Measurements from ENCODE around the gene IKBKE.
"Not testable (repeated sequence)": the region's sequence is repeated elsewhere in the genome, so short reads cannot be mapped to it uniquely, and the experiment has no call there.

Gene IKBKE

DNA sequence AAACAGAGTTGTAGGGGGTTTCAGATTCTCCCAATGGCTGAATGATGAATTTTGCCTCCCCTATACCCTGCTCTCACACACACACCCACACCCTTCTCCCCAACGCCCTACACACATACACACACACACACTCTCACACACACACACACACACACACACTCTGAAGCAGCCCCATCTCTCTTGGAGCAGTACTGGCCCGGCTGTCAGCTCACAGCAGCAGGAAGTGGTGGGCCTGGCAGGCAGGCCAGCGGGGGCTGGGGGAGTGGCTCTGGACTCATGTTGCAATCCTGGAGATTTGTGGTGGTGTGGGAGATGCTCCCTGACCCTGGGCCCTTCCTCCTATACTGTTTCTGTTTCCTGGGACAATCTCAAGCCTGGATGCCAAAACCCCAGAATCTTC lies 2.2 kb downstream of the IKBKE start:
- TF ChIP-seq GATA1 (IDR thresholded peaks at IDR 0.05; ENCODE audit: low read depth, low read length), result no peak
- no peak for TF ChIP-seq POLR2A (IDR thresholded peaks at IDR 0.05; ENCODE audit: low read length)
- DNase-seq, result no peak

DNA sequence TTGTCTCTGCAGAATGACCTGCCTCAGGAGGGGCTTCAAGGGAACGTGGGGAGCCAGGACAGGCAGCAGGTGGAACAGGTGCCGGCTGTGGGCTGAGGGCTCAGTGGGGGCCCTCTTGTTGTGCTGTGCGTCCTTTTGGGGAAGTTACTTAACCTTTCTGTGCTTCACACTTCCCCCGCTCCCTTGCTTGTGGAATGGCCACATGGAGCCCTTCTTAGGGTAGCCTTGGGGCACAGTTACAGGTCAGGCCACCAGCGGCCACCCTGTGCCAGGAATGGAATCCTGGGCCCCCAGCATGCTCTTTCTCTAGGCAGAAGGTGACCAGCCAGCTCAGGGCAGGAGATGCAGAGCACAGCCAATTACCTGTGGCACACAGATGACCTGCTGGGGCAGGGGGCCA lies 2.6 kb downstream of the IKBKE start:
- TF ChIP-seq GATA1 (IDR thresholded peaks at IDR 0.05; ENCODE audit: low read depth, low read length) (no peak), POLR2A (IDR thresholded peaks at IDR 0.05; ENCODE audit: low read length) (no peak)
- DNase-seq, result no peak

DNA sequence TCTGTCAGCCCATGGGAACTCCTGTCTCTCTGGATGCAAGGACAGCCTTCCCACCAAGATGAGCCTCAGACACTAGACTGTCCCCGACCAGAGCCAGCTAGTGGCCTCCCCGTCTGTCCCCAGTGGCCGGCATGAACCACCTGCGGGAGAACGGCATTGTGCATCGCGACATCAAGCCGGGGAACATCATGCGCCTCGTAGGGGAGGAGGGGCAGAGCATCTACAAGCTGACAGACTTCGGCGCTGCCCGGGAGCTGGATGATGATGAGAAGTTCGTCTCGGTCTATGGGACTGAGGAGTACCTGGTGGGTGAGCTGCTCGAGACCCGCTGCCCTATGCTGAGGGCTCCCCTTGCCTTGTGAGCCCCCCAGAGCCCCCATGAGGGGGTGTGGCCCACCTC lies 5.8 kb downstream of the IKBKE start:
- TF ChIP-seq GATA1 (IDR thresholded peaks at IDR 0.05; ENCODE audit: low read depth, low read length) (no peak), POLR2A (IDR thresholded peaks at IDR 0.05; ENCODE audit: low read length) (no peak)
- no peak for DNase-seq

DNA sequence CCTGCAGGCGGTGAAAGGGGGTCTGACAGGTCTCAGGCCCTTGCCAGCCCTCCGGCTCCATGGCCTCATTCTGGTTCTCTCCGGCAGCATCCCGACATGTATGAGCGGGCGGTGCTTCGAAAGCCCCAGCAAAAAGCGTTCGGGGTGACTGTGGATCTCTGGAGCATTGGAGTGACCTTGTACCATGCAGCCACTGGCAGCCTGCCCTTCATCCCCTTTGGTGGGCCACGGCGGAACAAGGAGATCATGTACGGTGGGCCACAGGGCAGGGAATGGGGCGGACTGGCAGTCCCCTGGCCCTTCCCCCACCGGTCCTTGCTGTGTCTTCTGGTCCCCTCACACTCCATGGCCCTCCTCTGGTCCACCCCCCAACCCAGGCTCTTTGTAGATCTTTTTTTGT lies 6.3 kb downstream of the IKBKE start:
- no peak for DNase-seq
- no peak for TF ChIP-seq POLR2A (IDR thresholded peaks at IDR 0.05; ENCODE audit: low read length)
- no peak for TF ChIP-seq GATA1 (IDR thresholded peaks at IDR 0.05; ENCODE audit: low read depth, low read length)

DNA sequence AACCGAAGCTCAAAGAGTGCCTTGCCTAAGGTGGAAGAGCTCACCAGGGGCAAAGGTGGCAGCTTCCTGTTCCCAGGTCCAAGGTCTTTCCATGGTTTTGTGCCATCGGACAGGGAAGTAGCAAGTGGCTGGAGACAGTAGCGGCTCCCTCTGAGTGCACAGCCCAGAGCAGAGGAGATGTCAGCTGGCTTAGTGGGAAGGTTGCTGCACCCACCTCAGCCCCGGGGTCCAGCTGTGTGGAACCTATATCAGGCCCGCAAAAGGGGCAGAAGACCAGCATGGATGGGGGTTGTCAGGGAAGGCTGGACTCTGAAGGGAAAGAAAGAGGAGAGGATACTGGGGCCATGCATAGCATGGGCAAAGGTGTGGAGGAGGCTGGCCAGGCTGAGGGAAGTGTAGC lies 6.8 kb downstream of the IKBKE start:
- DNase-seq, result no peak
- TF ChIP-seq GATA1 (IDR thresholded peaks at IDR 0.05; ENCODE audit: low read depth, low read length) (no peak), POLR2A (IDR thresholded peaks at IDR 0.05; ENCODE audit: low read length) (no peak)

DNA sequence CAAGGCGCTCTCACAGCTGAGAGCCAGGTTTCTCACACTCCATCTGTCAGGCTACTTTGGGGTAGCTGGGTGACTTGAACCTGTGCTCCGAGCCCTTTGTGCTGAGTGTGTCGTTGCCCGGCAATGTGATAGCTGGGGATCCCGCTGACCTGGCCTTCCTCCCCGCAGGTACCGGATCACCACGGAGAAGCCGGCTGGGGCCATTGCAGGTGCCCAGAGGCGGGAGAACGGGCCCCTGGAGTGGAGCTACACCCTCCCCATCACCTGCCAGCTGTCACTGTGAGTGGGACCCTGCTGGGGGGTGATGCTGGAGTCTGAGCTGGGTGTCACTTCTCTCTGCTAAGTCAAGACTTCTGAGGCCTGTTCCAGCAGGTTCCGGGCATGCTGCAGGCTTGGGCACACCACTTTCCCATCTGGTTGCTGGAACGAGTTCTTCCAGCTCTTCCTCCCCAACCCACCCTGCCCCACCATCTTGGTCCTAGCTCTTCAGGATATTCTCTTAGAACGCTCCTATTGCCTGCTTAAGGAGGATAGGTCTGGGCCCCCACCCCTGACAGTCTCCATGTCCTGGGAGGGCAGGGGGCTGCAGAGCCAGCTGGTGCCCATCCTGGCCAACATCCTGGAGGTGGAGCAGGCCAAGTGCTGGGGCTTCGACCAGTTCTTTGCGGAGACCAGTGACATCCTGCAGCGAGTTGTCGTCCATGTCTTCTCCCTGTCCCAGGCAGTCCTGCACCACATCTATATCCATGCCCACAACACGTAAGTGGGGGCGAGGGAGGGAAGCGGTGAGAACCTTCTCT lies 7.5 kb downstream of the IKBKE start:
- TF ChIP-seq GATA1 (IDR thresholded peaks at IDR 0.05; ENCODE audit: low read depth, low read length) (no peak), POLR2A (IDR thresholded peaks at IDR 0.05; ENCODE audit: low read length) (no peak)
- no peak for DNase-seq

DNA sequence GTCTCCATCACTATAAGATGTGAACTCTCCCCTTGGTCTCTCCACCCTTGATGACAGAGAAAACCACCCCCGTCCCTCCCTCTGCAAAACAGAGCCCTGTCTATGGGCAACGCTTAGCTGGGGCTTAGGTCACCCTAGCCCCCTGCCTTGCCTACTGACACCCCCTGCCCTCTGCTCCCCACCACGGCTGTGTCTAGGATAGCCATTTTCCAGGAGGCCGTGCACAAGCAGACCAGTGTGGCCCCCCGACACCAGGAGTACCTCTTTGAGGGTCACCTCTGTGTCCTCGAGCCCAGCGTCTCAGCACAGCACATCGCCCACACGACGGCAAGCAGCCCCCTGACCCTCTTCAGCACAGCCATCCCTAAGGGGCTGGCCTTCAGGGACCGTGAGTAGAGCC lies 8.5 kb downstream of the IKBKE start:
- TF ChIP-seq GATA1 (IDR thresholded peaks at IDR 0.05; ENCODE audit: low read depth, low read length), result no peak
- no peak for TF ChIP-seq POLR2A (IDR thresholded peaks at IDR 0.05; ENCODE audit: low read length)
- DNase-seq, result no peak

DNA sequence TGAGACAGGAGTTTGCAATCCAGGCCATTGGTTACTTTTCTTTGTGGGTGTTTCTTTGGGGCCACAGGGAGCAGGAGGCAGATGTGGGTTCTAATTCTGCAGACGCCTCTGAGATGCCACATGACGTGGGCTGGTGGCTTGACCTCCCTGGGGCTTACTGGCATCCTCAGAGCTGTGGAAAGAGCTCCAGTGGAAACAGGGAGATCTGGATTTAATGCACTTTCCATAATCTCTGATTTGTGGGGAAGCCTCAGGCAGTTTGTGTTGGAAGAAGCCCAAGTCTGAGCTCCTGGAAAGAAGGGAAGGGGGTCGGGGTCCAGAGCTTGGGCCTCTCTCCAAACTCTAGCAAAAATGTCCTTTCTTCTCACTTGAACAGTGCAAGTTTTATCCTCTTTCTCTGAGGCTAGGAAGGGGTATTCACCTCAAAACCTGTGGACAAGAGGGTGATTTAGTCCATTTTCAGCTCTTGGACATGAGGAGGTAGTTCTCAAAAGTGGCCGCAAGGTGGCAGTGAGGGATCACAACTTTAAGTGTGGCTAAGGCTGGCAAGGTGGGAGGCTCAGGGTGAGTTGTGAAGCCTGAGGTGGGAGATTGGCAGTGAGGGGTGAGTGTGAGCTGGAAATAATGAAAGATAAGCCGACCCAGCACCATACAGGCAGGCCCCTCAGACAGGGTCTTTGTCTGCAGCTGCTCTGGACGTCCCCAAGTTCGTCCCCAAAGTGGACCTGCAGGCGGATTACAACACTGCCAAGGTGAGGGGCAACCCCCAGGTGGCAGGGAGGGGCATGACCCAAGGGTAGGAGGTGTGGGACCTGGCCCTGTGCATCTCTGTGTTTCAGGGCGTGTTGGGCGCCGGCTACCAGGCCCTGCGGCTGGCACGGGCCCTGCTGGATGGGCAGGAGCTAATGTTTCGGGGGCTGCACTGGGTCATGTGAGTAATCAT lies 9.2 kb downstream of the IKBKE start:
- DNase-seq, result peak; percentile 72 to 86
- TF ChIP-seq POLR2A (IDR thresholded peaks at IDR 0.05; ENCODE audit: low read length) (no peak), GATA1 (IDR thresholded peaks at IDR 0.05; ENCODE audit: low read depth, low read length) (no peak)

DNA sequence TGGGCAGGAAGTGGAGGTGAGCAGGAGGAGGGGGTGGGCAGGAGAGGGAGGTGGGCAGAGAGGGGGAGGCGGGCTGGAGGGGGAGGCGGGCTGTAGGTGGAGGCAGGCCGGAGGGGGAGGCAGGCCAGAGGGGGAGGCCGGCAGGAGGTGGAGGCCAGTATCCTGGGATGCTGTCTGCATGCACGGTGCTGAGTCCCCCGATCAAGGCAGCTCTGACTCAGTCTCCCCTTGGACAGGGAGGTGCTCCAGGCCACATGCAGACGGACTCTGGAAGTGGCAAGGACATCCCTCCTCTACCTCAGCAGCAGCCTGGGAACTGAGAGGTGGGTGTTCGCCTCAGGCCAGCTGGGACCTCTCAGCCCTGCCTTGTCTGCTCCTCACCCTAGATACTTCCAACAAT lies 9.9 kb downstream of the IKBKE start:
- no peak for TF ChIP-seq GATA1 (IDR thresholded peaks at IDR 0.05; ENCODE audit: low read depth, low read length)
- no peak for TF ChIP-seq POLR2A (IDR thresholded peaks at IDR 0.05; ENCODE audit: low read length)
- DNase-seq, result no peak

DNA sequence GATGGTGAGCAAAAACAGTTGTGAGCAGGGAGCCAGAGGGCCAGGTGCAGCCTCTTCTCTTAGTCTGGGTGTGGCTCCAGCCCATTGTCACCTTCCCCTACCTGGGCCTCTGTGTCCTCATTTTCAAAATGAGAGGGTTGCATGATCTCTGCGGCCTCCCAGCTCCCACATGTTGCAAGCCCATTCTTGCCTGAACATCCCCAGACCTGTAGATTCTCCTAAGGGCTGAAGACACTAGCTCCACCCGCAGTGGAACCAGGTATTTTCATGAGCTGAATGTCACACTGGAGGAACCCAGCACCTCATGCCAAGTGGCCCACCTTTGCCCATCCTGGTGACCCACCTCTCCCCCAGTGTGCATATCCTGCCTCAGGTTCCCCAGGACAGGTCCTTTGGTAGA lies 12.3 kb downstream of the IKBKE start:
- TF ChIP-seq POLR2A (IDR thresholded peaks at IDR 0.05; ENCODE audit: low read length), result no peak
- TF ChIP-seq GATA1 (IDR thresholded peaks at IDR 0.05; ENCODE audit: low read depth, low read length), result no peak
- no peak for DNase-seq

DNA sequence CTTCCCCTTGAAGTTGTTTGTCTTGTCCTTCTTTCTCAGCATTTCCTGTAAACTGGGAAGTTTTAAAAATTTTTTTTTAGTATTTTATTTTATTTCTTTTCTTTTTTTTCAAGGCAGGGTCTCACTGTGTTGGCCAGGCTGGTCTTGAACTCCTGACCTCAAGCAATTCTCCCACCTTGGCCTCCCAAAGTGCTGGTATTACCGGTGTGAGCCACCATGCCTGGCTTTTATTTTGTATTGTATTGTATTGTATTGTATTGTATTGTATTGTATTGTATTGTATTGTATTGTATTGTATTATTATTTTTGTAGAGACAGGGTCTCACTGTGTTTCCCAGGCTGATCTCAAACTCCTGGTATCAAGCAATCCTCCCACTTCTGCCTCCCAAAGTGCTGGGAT lies 13.6 kb downstream of the IKBKE start:
- DNase-seq, result not testable (repeated sequence)

DNA sequence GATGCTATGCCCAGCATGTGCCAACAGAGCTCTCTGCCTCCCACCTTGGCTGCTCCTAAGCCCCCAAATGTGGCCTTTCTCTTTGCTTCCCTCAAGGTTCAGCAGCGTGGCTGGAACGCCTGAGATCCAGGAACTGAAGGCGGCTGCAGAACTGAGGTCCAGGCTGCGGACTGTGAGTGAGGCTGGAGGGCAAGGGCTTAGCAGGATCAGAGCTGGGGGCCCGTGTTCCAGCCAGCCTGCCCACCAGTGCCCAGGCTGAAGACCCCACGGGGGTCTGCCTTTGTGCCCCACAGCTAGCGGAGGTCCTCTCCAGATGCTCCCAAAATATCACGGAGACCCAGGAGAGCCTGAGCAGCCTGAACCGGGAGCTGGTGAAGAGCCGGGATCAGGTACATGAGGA lies 14.6 kb downstream of the IKBKE start:
- TF ChIP-seq GATA1 (IDR thresholded peaks at IDR 0.05; ENCODE audit: low read depth, low read length) (no peak), POLR2A (IDR thresholded peaks at IDR 0.05; ENCODE audit: low read length) (no peak)
- DNase-seq, result no peak

DNA sequence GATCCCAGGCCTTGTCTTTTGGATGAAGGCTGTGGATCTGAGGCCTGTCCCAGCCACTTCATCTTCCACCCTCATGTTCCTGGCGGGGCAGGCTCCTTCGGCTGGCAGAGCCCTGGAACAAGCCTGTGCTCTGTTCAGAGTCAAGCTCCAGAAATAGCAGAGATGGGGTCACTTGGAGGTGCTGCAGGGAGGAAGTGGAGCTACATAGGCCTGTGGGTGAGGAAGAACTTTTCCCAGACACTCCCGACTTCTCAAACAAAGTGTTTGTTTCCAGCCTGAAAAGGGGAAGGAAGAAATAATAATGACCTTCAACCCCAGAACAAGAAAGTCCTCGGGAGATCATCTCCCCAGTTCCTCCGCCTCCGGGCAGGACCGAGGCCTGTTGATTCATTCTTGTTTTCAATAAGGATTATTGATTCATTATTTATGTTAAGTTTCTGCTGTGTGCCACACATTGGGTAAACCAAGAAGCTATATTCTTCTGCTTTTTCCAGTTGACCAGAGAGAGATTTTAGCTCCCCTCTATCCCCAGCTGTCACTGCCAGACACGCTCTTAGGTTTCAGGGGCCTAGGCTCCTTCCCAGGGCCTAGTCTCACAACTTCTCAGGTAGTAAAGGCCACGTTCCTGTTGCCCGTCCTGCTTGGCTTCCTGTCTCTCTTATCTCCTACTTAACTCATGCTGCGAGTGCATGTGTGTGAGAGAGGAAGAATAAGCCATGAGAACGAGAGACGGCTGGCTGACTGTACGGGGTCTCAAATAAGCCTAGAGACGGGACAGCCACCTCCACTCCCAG lies 16.9 kb downstream of the IKBKE start:
- DNase-seq, result no peak
- TF ChIP-seq POLR2A (IDR thresholded peaks at IDR 0.05; ENCODE audit: low read length) (no peak), GATA1 (IDR thresholded peaks at IDR 0.05; ENCODE audit: low read depth, low read length) (no peak)

DNA sequence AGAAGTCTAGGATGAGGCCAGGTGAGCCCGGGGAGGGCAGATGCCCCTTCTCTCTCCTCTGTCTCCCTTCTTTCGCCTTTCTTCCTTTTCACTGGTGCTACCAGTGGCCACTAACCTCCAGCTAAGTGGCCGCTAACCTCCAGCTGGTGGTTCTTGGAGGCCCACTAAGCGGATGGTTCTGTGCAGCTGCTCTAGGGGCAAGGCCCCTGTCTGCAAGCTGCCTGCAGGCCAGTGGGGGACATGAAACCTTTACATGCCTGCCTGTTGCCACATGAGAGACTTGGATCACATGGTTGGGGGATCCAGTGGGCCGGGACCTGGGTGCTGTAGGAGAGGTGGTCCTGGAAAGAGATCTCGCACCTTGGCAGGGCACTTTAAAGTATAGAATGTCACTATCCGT lies 17.7 kb downstream of the IKBKE start:
- TF ChIP-seq POLR2A (IDR thresholded peaks at IDR 0.05; ENCODE audit: low read length), result no peak
- TF ChIP-seq GATA1 (IDR thresholded peaks at IDR 0.05; ENCODE audit: low read depth, low read length), result no peak
- DNase-seq, result no peak
